ES-I3 (cell line): ENCODE data around the gene TRIML2.

Experiments
- H3K36me3 ChIP-seq: 2 replicates; pipeline ENCODE4 v1.6.1; 2013; ENCODE audit warnings: mild to moderate bottlenecking, low read length, control low read depth, moderate library complexity; ENCODE audit not compliant: insufficient read depth
- H3K4me1 ChIP-seq: 2 replicates; pipeline ENCODE4 v1.6.1; 2013; ENCODE audit warnings: mild to moderate bottlenecking, control low read depth, low read length; ENCODE audit not compliant: insufficient read depth
- H3K9ac ChIP-seq: 2 replicates; pipeline ENCODE4 v1.6.1; 2013; ENCODE audit warnings: low read depth, mild to moderate bottlenecking, low read length, moderate library complexity
- H3K9me3 ChIP-seq: 2 replicates; pipeline ENCODE4 v1.6.1; 2013; ENCODE audit warnings: mild to moderate bottlenecking, low read length, moderate library complexity; ENCODE audit not compliant: control insufficient read depth, insufficient read depth

The TRIML2 gene

GRCh38 chr4:188109157-188109755, at the start of gene TRIML2:
Gene TRIML2, minus strand, starts transcription at chr4:188109603. Its CDS starts 4,235 bp downstream, at chr4:188105368.
- H3K36me3 ChIP-seq, result peaks cover 11% of the 10 kb centered on the region
- peaks cover 4% of the 10 kb centered on the region for H3K4me1 ChIP-seq
- no peaks in the 10 kb centered on the region for H3K9me3 ChIP-seq
- peak within 1 kb of the TSS; percentile 62 for H3K9ac ChIP-seq

- Histone ChIP-seq H3K9ac (no peak overlapping the region), H3K36me3 (no peaks in the 10 kb centered on the region), H3K4me1 (no peaks in the 10 kb centered on the region; the same call in 1 of the 2 replicates), H3K9me3 (peaks cover 3% of the 10 kb centered on the region; the same call in 1 of the 2 replicates)
Observed at GRCh38 chr4:188158336-188158735, 48.9 kb upstream of the TRIML2 start.

- no peak overlapping the region for H3K9ac ChIP-seq
- H3K9me3 ChIP-seq, result peaks cover 3% of the 10 kb centered on the region; the same call in 1 of the 2 replicates
- no peaks in the 10 kb centered on the region for H3K36me3 ChIP-seq
- no peaks in the 10 kb centered on the region for H3K4me1 ChIP-seq
Observed at GRCh38 chr4:188154668-188155405, 45.4 kb upstream of the TRIML2 start.

GRCh38 chr4:188147776-188148175, 38.4 kb upstream of the TRIML2 start:
- no peaks in the 10 kb centered on the region for H3K9me3 ChIP-seq
- H3K9ac ChIP-seq, result no peak overlapping the region
- no peaks in the 10 kb centered on the region for H3K4me1 ChIP-seq
- no peaks in the 10 kb centered on the region; the same call in 1 of the 2 replicates for H3K36me3 ChIP-seq

- H3K9ac ChIP-seq, result no peak overlapping the region
- no peaks in the 10 kb centered on the region; the same call in 1 of the 2 replicates for H3K36me3 ChIP-seq
- 0 out of 2 replicates have a peak, but pooled peaks cover 1% of the 10 kb centered on the region for H3K4me1 ChIP-seq
- H3K9me3 ChIP-seq, result no peaks in the 10 kb centered on the region
Observed at GRCh38 chr4:188147176-188147575, 37.8 kb upstream of the TRIML2 start.

- Histone ChIP-seq H3K9me3 (no peaks in the 10 kb centered on the region), H3K36me3 (no peaks in the 10 kb centered on the region; the same call in 1 of the 2 replicates), H3K4me1 (0 out of 2 replicates have a peak, but pooled peaks cover 2% of the 10 kb centered on the region), H3K9ac (no peak overlapping the region)
Observed at GRCh38 chr4:188146618-188147017, 37.2 kb upstream of the TRIML2 start.

- no peaks in the 10 kb centered on the region for H3K9me3 ChIP-seq
- no peaks in the 10 kb centered on the region; the same call in 1 of the 2 replicates for H3K36me3 ChIP-seq
- H3K9ac ChIP-seq, result no peak overlapping the region
- H3K4me1 ChIP-seq, result 0 out of 2 replicates have a peak, but pooled peaks cover 2% of the 10 kb centered on the region
Observed at GRCh38 chr4:188145601-188146000, 36.2 kb upstream of the TRIML2 start.

GRCh38 chr4:188143731-188144130, 34.3 kb upstream of the TRIML2 start:
- Histone ChIP-seq H3K4me1 (peaks cover 2% of the 10 kb centered on the region; the same call in 1 of the 2 replicates), H3K9me3 (no peaks in the 10 kb centered on the region), H3K9ac (no peak overlapping the region), H3K36me3 (no peaks in the 10 kb centered on the region; the same call in 1 of the 2 replicates)

- no peaks in the 10 kb centered on the region for H3K9me3 ChIP-seq
- no peak overlapping the region for H3K9ac ChIP-seq
Observed at GRCh38 chr4:188139671-188140070, 30.3 kb upstream of the TRIML2 start.

GRCh38 chr4:188139141-188139540, 29.7 kb upstream of the TRIML2 start, which contains the start of gene TRIML1:
Gene TRIML1, plus strand, starts transcription at chr4:188139441. Its CDS starts 118 bp downstream, at chr4:188139559.
- Histone ChIP-seq H3K4me1 (peaks cover 2% of the 10 kb centered on the region; the same call in 1 of the 2 replicates), H3K9ac (no peak within 1 kb of the TSS), H3K9me3 (no peaks in the 10 kb centered on the region), H3K36me3 (no peaks in the 10 kb centered on the region)

More at GRCh38 chr4:188139671-188140070, 30.3 kb upstream of the TRIML2 start:
- peaks cover 2% of the 10 kb centered on the region; the same call in 1 of the 2 replicates for H3K4me1 ChIP-seq
- H3K36me3 ChIP-seq, result no peaks in the 10 kb centered on the region; the same call in 1 of the 2 replicates

- H3K9me3 ChIP-seq, result no peaks in the 10 kb centered on the region
- no peak overlapping the region for H3K9ac ChIP-seq
- H3K4me1 ChIP-seq, result peaks cover 2% of the 10 kb centered on the region; the same call in 1 of the 2 replicates
- no peaks in the 10 kb centered on the region for H3K36me3 ChIP-seq
Observed at GRCh38 chr4:188138227-188138626, 28.8 kb upstream of the TRIML2 start.

- H3K36me3 ChIP-seq, result no peaks in the 10 kb centered on the region
- peaks cover 12% of the 10 kb centered on the region; the same call in 1 of the 2 replicates for H3K4me1 ChIP-seq
- H3K9ac ChIP-seq, result no peak overlapping the region
- H3K9me3 ChIP-seq, result no peaks in the 10 kb centered on the region
Observed at GRCh38 chr4:188132232-188132631, 22.8 kb upstream of the TRIML2 start.

GRCh38 chr4:188130355-188130754, 21.0 kb upstream of the TRIML2 start:
- H3K4me1 ChIP-seq, result peaks cover 16% of the 10 kb centered on the region; the same call in 1 of the 2 replicates
- no peaks in the 10 kb centered on the region for H3K36me3 ChIP-seq
- no peaks in the 10 kb centered on the region for H3K9me3 ChIP-seq
- H3K9ac ChIP-seq, result no peak overlapping the region

GRCh38 chr4:188127214-188127874, 17.9 kb upstream of the TRIML2 start:
- no peak overlapping the region for H3K9ac ChIP-seq

More at GRCh38 chr4:188127214-188127874, 17.9 kb upstream of the TRIML2 start:
- Histone ChIP-seq H3K4me1 (peaks cover 19% of the 10 kb centered on the region; the same call in 1 of the 2 replicates), H3K9me3 (no peaks in the 10 kb centered on the region), H3K36me3 (no peaks in the 10 kb centered on the region)
